Mesodermal cell (in vitro differentiated cells): Measurements from ENCODE around the gene DEDD2. TPM values are rescaled to one million over a fixed set of nuclear protein-coding genes. Genes with fewer than 3 reads are reported as not detected.
"Not testable (repeated sequence)": the region's sequence is repeated elsewhere in the genome, so short reads cannot be mapped to it uniquely, and the experiment has no call there.

Experiments
- H3K27ac ChIP-seq: 2 replicates; pipeline ENCODE4 v1.7.0; 2013; ENCODE audit warnings: mild to moderate bottlenecking, low read depth, low read length, moderate library complexity; ENCODE audit not compliant: severe bottlenecking
- H3K36me3 ChIP-seq: 2 replicates; pipeline ENCODE4 v1.7.1; 2013; ENCODE audit warnings: mild to moderate bottlenecking, low read length, moderate library complexity; ENCODE audit not compliant: control insufficient read depth, insufficient read depth
- H3K4me1 ChIP-seq: one replicate; pipeline ENCODE4 v1.7.1; 2013; ENCODE audit warnings: mild to moderate bottlenecking, low read length; ENCODE audit not compliant: insufficient read depth, control insufficient read depth, poor library complexity, severe bottlenecking
- H3K4me3 ChIP-seq: 2 replicates; pipeline ENCODE4 v1.7.0; 2013; ENCODE audit warnings: low read length, control low read depth, mild to moderate bottlenecking; ENCODE audit not compliant: insufficient read depth, poor library complexity, severe bottlenecking; ENCODE audit errors: extremely low read depth
- H3K9me3 ChIP-seq: 2 replicates; pipeline ENCODE4 v1.7.1; 2013; ENCODE audit warnings: mild to moderate bottlenecking, low read length, moderate library complexity; ENCODE audit not compliant: control insufficient read depth
- WGBS, 2 experiments: methylation state at CpG; one replicate each; pipeline ENCODE4 v1.1.5; 2013; ENCODE audit warnings: missing lambda C conversion rate in 2 of 2; ENCODE audit not compliant: insufficient coverage in 2 of 2; 5-methylcytosine and 5-hydroxymethylcytosine counted together
- polyA plus RNA-seq, 2 experiments: library from polyadenylated mRNA; stranded (reverse); fragments of 50-300 nt; gene quantifications; one replicate each; pipeline ENCODE4 v1.2.3, GENCODE V29; 2013

The DEDD2 gene
- 24.9 TPM for polyA plus RNA-seq (2013, experiment 1 of 2)
- polyA plus RNA-seq (2013, experiment 2 of 2) = 19.5 TPM

- peak within 1 kb of the TSS; percentile 87 for H3K27ac ChIP-seq
- H3K36me3 ChIP-seq = peaks cover 39% of the 10 kb centered on the region
- 23 to 25% methylated on average over 48 to 56 of the region's 57 CpGs for WGBS, 2 experiments
- H3K4me1 ChIP-seq = peaks cover 9% of the 10 kb centered on the region
- peak within 1 kb of the TSS; percentile 98 for H3K4me3 ChIP-seq
- no peaks in the 10 kb centered on the region for H3K9me3 ChIP-seq
Measured at GRCh38 chr19:42217520-42218437, at the start of gene DEDD2. Gene DEDD2 (minus strand): TSS chr19:42217677. CDS start chr19:42217007, 670 bp downstream.

- 89 to 100% methylated on average over 6 to 7 of the region's 25 CpGs for WGBS, 2 experiments
- not testable (repeated sequence) for H3K27ac ChIP-seq, H3K36me3 ChIP-seq, H3K4me3 ChIP-seq, H3K9me3 ChIP-seq
- peaks cover 29% of the 10 kb centered on the region for H3K4me1 ChIP-seq
Measured at GRCh38 chr19:42266928-42267603, 49.6 kb upstream of the DEDD2 start.

GRCh38 chr19:42266105-42266504 lies 48.6 kb upstream of the DEDD2 start:
- not testable (repeated sequence) for H3K9me3 ChIP-seq, H3K36me3 ChIP-seq, H3K27ac ChIP-seq, H3K4me3 ChIP-seq
- peaks cover 21% of the 10 kb centered on the region for H3K4me1 ChIP-seq
- WGBS, 2 experiments = 100% methylated on average over 2 of the region's 4 CpGs; no CpG with 5 or more reads in 1 of the 2 experiments

- Histone ChIP-seq H3K27ac (no peak overlapping the region), H3K4me3 (no peak overlapping the region), H3K36me3 (no peaks in the 10 kb centered on the region), H3K4me1 (peaks cover 6% of the 10 kb centered on the region), H3K9me3 (no peaks in the 10 kb centered on the region)
- WGBS, 2 experiments = 75% methylated on average over 1 of the region's 3 CpGs; no CpG with 5 or more reads in 1 of the 2 experiments
Measured at GRCh38 chr19:42261763-42262162, 44.3 kb upstream of the DEDD2 start.

- 86 to 93% methylated on average over 2 of the region's 3 CpGs for WGBS, 2 experiments
- H3K9me3 ChIP-seq, H3K36me3 ChIP-seq, H3K4me1 ChIP-seq, H3K4me3 ChIP-seq, H3K27ac ChIP-seq: not testable (repeated sequence)
Measured at GRCh38 chr19:42257842-42258241, 40.4 kb upstream of the DEDD2 start.

GRCh38 chr19:42255766-42256745 lies 38.6 kb upstream of the DEDD2 start:
- 12 to 15% methylated on average over 28 to 35 of the region's 38 CpGs for WGBS, 2 experiments
- no peaks in the 10 kb centered on the region for H3K9me3 ChIP-seq
- H3K4me3 ChIP-seq = peak overlapping the region; percentile 96
- peaks cover 25% of the 10 kb centered on the region for H3K4me1 ChIP-seq
- H3K27ac ChIP-seq = peak overlapping the region; percentile 86
- peaks cover 7% of the 10 kb centered on the region for H3K36me3 ChIP-seq

GRCh38 chr19:42254850-42255765 lies 37.6 kb upstream of the DEDD2 start, which contains the start of gene ERF:
Gene ERF (minus strand): TSS chr19:42255128. CDS start chr19:42254999, 129 bp downstream.
- WGBS, 2 experiments = 0% methylated on average over 31 to 33 of the region's 75 CpGs
- Histone ChIP-seq H3K27ac (peak within 1 kb of the TSS; percentile 88), H3K4me1 (peaks cover 30% of the 10 kb centered on the region), H3K4me3 (peak within 1 kb of the TSS; percentile 96), H3K9me3 (no peaks in the 10 kb centered on the region), H3K36me3 (peaks cover 17% of the 10 kb centered on the region)

- Histone ChIP-seq H3K27ac (peak overlapping the region; percentile 88), H3K9me3 (no peaks in the 10 kb centered on the region), H3K36me3 (peaks cover 25% of the 10 kb centered on the region), H3K4me3 (peak overlapping the region; percentile 96), H3K4me1 (peaks cover 30% of the 10 kb centered on the region)
- 0 to 1% methylated on average over 47 to 49 of the region's 70 CpGs for WGBS, 2 experiments
Measured at GRCh38 chr19:42254089-42254849, 36.8 kb upstream of the DEDD2 start.
